ENCODE results near the gene ABHD8.

Gene ABHD8, protein sequence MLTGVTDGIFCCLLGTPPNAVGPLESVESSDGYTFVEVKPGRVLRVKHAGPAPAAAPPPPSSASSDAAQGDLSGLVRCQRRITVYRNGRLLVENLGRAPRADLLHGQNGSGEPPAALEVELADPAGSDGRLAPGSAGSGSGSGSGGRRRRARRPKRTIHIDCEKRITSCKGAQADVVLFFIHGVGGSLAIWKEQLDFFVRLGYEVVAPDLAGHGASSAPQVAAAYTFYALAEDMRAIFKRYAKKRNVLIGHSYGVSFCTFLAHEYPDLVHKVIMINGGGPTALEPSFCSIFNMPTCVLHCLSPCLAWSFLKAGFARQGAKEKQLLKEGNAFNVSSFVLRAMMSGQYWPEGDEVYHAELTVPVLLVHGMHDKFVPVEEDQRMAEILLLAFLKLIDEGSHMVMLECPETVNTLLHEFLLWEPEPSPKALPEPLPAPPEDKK

DNA sequence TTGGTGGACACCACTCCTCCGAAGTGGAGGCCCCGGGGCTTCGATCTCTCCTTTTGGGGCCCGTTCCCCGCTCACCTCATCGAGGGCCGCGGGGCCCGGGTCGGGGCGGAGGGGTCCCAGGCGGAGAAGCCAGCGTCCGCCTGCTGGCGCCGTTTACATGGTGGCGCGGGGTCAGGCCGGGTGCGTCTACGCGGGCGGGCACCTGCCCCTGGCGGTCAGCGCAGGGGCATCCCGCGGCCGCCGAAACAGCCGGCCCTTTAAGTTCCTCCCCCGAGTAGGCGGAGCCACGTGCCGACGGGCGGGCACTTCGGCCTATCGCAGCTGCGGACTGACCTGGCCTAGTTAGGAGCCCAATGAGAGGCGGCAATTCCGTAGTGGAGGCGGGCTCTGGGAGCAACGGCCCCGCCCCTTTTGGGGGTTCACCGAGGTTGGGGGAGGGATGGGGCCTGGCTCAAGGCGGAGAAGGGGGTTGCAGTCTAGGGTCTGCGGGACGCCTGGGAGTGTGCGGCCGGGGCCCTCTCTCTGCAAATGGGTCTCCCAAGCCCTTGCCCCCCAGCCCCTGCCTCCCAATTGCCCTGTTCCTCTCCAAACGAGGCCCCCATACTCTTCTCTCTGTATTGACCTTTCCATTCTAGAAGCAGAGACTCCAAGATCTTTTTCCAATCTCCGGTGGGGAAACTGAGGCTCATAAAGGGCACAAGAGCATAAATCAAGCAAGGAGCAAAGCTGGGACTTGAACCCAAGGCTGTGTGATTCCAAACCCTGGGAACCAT lies at the start of gene ABHD8:
Gene ABHD8, minus strand, starts transcription at position 259 of the 773 bp plus-strand sequence. CDS start 1,809 bp downstream, outside the sequence.
- peak; percentile 82 to 85 for DNase-seq (ENCODE audit: low read depth in 2 of 2, low spot score in 1 of 2)

DNA sequence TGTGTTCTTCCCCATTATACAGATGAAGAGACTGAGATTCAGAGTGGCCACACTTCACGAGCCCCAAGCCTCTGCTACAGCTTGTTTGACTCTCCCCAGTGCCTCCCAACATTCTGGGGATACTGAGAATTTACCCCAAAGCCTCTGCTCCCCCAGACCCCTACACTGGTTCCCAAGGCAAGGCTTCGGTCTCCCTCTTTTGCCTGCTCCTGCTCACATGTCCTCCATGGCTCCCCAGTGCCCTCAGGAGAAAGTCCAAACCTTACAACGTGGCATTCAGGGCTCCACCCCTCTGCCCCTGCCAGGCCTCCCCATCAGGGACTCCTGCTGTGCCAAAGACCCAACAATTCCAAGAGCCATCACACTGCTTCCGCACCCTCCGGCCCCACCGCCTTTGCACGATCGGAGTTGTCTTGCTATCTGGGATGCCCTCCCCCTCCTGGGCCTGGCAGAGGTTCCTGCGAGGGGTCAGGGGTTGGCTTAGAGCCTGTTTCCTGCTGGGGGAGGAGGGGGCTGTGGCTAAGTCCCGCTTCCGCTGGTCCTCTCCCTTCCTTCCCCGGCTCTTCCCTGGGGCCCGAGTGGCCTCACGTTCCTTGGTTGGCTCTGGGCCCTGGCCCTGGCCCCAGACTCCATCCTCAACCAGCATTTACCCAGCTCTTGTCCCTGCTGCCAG lies 49.5 kb upstream of the ABHD8 start:
- no peak for DNase-seq (ENCODE audit: low read depth in 2 of 2, low spot score in 1 of 2)

DNA sequence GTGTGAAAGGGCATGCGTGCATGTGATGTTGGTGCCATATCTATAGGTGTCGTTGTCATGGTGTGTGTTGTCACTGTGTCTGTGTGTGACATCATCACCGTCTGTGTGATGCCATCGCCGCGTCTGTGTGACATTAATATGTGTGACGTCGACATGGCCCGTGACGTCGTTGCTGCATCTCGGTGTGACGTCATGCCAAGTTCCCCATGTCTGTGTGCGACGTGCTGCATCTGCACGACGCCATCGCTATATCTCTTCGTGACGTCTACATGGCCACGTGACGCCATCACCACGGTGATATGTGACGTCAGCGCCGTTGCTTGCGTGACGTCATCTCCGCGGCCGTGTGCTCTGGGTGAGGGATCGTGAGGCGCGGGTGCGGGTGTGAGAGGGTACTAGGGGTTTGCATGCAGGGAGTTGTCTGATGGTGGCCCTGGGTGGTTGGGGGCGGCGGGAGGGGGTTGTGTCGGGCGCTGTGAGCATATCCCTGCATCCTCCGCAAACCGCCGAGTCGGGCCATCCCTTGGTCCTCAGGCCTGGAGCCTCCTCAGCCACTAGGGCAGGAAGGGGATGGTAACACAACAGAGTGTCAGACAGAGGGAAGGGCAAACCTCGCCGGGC lies 48.7 kb upstream of the ABHD8 start:
- no peak for DNase-seq (ENCODE audit: low read depth in 2 of 2, low spot score in 1 of 2)

DNA sequence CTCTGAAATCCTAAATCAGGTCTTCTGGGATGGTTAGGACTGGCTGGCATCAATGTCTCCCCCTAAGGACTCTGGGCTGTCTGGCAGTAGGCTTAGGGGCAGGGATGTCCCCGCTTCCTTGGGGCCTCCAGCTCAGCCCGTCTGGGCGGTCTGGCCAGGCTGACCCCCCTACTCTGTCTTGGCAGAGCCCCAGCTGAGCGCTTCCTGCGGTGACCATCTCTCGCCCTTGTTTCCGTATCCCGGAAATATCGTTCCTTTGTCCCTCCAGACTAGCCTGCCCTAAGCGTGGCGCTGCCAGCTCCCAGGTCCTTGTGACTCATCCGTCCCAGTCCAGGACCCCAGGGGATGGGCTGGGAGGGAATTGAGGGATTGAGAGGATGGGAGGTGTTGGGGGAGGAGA lies 45.5 kb upstream of the ABHD8 start:
- no peak for DNase-seq (ENCODE audit: low read depth in 2 of 2, low spot score in 1 of 2)

DNA sequence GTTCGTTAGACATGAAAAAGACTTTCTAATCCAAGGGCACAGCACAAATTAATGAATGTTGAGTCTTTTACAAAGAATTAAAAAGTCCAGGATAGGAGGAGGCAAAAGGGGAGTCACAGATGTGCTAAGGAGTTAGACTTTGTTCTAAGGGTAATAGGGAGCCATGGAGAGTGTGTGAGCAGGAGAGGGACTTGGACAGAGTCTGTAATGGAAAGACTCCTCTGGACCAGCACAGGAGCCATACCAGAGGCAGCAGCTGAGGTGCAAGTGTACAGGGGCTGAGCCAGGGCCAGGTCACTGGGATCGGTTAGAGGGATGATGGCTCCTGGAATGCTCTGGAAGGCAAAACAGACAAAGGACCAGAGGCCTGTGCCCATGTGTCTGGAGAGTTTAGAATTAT lies 44.7 kb upstream of the ABHD8 start:
- no peak for DNase-seq (ENCODE audit: low read depth in 2 of 2, low spot score in 1 of 2)

DNA sequence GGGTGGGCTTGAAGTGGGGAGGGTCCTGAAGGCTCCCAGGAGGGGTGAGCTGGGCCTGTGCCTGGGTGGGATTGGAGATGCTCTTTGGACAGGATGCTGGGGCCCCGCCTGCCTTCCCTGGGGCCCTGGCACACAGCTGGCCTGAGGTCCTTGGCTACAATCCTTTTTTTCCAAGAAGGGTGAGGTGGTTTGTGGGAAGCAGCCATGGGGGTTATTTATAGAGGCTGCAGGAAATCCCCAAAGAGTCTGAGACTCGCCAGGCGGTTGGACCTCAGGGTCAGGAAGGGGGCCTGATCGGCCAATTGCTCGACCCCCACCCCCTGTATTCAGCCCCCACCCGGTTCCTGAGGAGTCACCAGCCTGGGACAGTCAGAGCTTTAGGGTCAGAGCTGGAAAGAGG lies 44.1 kb upstream of the ABHD8 start:
- DNase-seq (ENCODE audit: low read depth in 2 of 2, low spot score in 1 of 2): no peak

DNA sequence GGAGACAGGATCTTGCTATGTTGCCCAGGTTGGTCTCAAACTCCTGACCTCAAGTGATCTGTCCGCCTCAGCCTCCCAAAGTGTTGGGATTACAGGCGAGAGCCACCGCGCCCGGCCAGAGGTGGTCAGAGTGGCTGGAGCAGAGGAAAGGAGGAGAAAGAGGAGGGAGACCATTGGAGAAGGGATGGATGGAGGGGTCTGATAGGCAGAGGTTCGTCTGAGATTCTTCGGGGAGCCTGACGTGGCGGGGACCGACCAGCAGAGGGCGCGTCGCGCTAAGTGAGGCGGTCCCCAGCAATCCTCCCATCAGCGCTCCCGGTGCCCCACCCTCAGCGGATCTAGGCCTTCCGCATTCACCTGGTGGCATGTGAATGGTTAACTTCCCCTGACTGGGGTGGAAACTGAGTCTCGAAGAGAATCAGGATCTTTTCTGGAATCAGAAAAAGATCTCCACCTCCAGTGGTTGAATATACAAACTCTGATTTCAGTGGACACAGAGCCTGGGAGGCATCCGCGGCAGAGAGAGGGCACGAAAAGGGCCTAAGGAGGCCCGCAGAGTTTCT lies 43.0 kb upstream of the ABHD8 start:
- DNase-seq (ENCODE audit: low read depth in 2 of 2, low spot score in 1 of 2): peak; percentile 46 to 65

DNA sequence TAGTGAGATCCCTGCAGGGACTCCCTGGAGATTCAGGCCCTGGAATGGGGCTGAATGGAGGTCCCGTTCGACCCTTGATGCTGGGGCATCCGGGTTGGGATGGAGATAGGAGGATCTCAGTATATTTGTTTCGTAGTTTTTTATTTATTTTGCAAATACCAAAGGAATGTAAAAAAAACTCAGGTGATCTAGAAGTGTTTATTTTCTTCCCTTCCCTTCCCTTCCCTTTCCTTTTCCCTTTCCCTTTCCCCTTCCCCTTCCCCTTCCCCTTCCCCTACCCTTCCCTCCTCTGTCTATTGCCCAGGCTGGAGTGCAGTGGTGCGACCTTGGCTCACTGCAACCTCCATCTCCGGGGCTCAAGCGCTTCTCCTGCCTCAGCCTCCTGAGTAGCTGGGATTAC lies 38.6 kb upstream of the ABHD8 start:
- DNase-seq (ENCODE audit: low read depth in 2 of 2, low spot score in 1 of 2): no peak

DNA sequence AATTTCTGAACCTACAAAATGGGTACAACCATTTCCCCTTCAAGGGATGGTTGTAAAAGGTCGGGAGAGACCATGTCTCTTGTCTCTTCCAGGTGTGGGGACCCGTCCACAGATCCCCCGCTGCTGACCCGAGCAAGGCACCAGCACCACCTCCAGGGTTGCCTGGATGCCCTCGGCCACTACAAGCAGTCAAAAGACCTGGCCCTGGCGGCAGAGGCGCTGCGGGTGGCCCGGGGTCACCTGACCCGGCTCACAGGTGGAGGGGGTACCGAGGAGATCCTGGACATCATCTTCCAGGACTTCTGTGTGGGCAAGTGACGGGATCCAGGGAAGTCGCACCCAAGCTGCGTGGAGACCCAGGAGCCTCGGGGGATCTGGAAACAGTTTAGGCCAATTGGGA lies 38.2 kb upstream of the ABHD8 start:
- no peak for DNase-seq (ENCODE audit: low read depth in 2 of 2, low spot score in 1 of 2)

DNA sequence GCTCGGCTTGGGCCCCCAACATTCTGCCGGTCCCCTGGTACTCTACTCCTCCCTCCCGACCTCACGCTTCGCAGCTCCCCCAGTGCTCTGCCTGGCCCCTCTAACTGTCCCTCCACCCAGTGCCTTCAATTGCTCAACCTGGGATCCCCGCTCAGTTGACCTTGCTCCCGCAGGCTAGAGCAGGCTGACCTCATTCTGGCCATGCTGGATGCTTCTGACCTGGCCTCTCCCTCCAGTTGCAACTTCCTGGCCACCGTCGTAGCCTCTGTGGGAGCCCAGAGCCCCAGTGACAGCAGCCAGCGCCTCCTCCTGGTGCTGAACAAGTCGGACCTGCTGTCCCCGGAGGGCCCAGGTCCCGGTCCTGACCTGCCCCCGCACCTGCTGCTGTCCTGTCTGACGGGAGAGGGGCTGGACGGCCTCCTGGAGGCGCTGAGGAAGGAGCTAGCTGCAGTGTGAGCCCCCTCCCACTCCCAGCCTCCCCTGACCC lies 37.7 kb upstream of the ABHD8 start:
- no peak for DNase-seq (ENCODE audit: low read depth in 2 of 2, low spot score in 1 of 2)

DNA sequence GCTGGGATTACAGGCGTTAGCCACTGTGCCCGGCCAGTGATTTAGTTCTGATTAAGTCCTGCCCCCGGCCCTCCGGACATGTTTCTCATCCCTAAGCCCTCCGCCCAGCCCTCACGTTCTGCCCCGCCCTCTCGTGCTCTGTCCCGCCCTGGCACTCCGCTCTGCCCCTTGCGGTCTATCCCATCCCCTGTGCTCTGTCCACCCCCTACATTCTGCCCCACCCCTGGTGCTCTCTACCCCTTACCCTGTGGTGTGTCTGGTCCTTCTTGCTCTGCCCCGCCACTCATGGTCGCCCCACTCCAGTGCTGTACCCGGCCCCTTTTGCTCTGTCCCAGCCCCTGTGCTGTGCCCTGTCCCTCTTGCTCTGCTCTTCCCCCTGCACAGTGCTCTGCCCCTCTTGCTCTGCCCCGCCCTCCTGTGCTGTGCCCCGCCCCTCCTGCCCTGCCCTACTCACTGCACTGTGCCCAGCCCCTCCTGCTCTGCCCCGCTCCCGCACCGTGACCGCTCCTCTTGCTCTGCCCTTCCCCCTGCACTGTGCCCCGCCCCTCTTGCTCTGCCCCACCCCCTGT lies 37.2 kb upstream of the ABHD8 start:
- no peak for DNase-seq (ENCODE audit: low read depth in 2 of 2, low spot score in 1 of 2)

DNA sequence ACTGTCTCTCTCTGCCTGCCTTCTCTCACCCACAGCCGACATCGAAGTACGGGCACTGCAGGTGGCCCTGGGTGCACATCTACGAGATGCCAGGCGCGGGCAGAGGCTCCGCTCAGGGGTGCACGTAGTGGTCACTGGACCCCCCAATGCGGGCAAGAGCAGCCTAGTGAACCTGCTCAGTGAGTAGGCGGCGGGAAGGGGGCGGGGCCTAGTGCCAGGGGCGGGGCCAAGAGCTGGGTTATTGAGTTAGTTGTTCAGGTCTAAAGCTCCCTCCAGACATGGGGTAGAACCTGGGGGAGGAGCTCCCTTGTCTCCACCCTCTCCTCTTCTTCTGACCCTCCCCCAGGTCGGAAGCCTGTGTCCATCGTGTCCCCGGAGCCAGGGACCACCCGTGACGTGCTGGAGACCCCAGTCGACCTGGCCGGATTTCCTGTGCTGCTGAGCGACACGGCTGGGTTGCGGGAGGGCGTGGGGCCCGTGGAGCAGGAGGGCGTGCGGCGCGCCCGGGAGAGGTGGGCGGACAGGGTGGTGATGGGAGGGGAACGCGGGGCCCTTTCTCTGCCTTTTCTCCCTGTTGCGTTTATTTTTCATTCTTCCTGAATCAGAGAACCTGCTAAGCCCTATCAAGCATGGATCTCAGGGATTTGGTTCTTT lies 36.0 kb upstream of the ABHD8 start:
- no peak for DNase-seq (ENCODE audit: low read depth in 2 of 2, low spot score in 1 of 2)

DNA sequence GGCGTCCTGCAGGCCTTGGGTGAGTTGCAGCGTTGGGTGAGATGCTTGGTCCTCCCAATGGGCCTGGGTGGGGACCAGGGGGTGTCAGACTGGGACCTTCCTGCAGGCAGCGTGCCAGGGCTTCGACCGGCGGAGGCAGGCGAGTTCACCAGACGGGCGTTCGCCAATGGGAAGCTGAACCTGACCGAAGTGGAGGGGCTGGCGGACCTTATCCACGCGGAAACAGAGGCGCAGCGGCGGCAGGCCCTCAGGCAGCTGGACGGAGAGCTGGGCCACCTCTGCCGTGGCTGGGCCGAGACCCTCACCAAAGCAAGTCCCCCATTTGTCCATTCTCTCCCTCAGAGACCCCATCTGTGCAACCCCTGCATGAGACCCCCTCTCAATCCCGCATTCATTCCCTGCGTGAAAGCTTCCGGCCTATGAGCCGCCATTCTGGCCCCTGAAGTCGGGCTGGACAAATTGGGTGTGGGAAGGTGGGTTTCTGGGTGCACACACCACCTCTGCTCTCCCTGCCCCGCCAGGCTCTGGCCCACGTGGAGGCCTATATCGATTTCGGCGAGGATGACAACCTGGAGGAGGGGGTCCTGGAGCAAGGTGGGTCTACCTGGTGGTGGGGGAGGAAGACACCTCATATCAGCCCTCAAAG lies 35.3 kb upstream of the ABHD8 start:
- DNase-seq (ENCODE audit: low read depth in 2 of 2, low spot score in 1 of 2): no peak

DNA sequence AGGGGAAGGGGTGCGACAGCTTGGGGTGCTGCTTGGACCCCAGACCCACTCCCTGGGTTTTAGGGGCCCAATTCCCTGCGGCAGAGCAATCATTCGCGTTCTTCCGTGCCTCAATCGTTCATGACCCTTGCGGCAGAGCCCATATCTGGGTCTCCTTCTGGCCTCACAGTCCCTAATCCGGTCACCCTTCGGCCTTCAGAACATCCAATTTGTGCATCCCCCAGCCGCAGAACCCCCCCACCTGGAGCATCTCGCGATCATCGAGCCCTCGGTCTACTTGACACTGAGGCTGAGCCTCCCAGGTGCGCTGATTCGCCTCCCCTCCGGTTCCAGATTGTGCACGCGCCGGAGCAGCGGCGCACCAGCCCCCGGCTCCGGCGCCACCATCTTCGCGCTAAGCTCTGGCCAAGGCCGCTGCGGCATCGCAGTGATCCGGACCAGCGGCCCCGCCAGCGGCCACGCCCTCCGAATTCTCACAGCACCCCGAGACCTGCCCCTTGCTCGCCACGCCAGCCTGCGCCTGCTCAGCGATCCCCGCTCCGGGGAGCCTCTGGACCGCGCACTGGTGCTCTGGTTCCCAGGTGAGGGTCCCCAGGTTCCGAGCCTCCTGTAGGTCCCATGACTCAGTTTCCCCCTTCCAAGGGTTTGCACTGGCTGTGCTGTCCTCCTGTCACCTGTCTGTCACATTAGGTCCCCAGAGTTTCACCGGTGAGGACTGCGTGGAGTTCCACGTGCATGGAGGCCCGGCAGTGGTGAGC lies 34.6 kb upstream of the ABHD8 start:
- DNase-seq (ENCODE audit: low read depth in 2 of 2, low spot score in 1 of 2): no peak

DNA sequence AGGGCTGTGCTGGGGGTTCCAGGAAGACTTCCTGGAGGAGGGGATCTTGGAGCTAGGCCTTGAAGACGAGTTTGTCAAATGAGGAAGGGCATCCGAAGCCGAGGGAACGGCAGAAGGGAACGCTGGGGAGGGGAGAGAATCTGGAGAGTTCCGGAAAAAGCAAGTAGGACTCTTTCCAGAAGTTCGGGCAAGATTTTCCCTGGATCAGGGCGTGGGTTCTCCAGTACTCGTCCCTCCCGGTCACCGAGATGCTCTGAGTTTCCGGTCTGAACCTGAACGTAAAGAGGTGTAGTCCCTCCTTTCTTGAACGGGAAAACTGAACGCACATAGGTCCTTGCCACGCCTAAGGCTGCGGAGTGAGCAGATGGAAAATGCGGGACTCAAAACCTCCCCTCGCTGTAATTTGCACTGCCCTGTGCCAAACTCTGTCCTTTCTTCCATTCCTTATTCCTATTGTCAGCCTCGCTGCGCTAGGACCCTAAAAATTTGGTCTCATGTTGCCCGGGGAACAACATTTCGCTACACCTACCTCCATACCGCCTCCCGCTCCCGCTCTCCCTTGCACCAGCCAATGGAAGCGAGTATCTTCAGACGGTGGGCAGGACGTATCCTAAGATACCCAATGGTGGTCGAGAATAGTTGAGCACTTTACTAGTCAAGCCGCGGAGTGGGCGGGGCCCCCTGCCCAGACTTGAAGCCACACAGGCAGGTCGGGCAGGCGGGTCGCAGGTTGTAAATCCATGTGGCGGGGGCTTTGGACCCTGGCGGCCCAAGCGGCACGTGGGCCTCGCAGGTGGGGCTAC lies 33.8 kb upstream of the ABHD8 start, which contains the start of gene GTPBP3:
Gene GTPBP3, plus strand, starts transcription at position 682 of the 803 bp plus-strand sequence. Its CDS starts 59 bp downstream, at position 741.
- peak; percentile 89 to 96 for DNase-seq (ENCODE audit: low read depth in 2 of 2, low spot score in 1 of 2)

DNA sequence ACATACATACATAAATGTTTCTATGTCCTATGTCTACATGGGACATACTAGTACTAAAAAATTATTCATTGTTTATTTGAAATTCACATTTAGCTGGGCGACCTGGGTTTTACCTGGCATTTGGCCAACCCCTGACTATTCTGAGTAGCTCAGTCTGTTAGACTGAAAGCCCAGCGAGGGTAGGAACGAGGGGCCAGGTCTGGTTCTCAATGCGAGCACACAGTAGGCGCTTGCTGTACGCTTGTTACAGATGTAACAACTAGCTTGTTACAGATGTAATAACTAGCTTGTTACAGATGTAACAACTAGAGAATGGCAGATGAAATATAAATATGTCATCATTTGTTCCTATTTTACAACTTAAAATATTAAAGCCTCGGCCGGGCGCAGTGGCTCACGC lies 32.4 kb upstream of the ABHD8 start:
- no peak for DNase-seq (ENCODE audit: low read depth in 2 of 2, low spot score in 1 of 2)

DNA sequence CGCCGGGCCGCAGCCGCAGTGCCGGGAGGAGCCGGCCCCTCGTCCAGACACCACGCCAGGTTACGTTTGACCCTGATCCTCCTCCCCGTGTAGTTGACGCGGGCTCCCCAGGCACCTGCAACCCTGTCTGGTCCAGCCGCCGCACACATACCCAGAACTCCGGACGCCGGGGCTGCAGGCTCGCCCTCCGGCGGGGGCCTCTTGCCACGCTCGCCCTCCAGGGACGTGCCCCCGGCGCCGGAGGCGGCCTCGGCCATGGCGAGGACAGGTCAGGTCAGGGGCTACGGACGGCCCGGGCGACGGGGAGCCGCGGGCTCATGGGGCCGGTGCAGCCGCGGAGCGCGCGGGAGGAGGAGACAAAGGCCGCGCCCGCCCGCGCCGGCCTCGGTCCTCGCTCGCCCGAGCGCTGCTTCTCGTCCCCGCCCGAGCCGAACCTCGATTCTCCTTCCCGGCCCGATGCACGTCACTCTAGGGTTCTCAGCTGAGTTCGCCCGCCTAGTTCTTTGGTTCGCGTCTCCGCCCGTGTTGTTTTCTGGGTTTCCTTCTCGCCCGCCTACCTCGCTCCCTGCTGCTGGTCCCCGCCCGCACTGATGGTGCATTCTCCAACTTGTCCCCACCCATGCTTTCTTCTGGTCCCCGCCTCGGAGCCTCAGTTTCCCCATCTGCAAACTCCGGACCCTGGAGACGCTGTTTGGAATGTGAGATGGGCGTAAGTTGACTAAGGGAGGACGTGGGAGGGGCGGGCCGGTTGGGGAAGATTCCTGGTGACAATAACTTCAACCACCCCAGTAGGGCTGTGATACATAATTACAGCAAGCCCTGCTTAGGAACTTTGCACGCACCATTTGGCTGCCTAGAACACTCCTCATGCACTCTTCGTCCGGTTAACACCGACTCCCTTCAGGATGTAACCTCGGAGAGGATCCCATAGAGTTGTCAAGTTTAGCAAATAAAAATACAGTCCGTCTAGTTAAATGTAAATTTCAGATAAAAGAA lies 31.5 kb upstream of the ABHD8 start, which contains the start of gene ANO8:
Gene ANO8, minus strand, starts transcription at position 442 of the 996 bp plus-strand sequence. Its CDS starts 185 bp downstream, at position 257.
- peak; percentile 90 to 93 for DNase-seq (ENCODE audit: low read depth in 2 of 2, low spot score in 1 of 2)
